ENCODE measurements around the gene ACTN1.

Gene ACTN1

GRCh38 chr14:68908201-68908600 lies 70.9 kb downstream of the ACTN1 start:
- Histone ChIP-seq H3K27me3 (ENCODE audit: control insufficient read depth, insufficient read depth, low read length) (no peaks in the 10 kb centered on the region), H3K4me1 (ENCODE audit: control insufficient read depth, insufficient read depth, low read length) (peaks cover 33% of the 10 kb centered on the region), H3K27ac (ENCODE audit: low read depth, low read length) (peak overlapping the region; percentile 77), H3K4me3 (ENCODE audit: low read length) (no peak overlapping the region), H3K36me3 (ENCODE audit: control insufficient read depth, insufficient read depth, low read length) (peaks cover 30% of the 10 kb centered on the region), H3K9ac (ENCODE audit: low read length) (no peak overlapping the region)

GRCh38 chr14:68906439-68906838 lies 72.7 kb downstream of the ACTN1 start:
- Histone ChIP-seq H3K27me3 (ENCODE audit: control insufficient read depth, insufficient read depth, low read length) (no peaks in the 10 kb centered on the region), H3K4me3 (ENCODE audit: low read length) (no peak overlapping the region), H3K9ac (ENCODE audit: low read length) (no peak overlapping the region), H3K4me1 (ENCODE audit: control insufficient read depth, insufficient read depth, low read length) (peaks cover 32% of the 10 kb centered on the region), H3K27ac (ENCODE audit: low read depth, low read length) (peak overlapping the region; percentile 63), H3K36me3 (ENCODE audit: control insufficient read depth, insufficient read depth, low read length) (peaks cover 38% of the 10 kb centered on the region)

GRCh38 chr14:68905107-68905895 lies 73.8 kb downstream of the ACTN1 start:
- Histone ChIP-seq H3K4me3 (ENCODE audit: low read length) (no peak overlapping the region), H3K27me3 (ENCODE audit: control insufficient read depth, insufficient read depth, low read length) (no peaks in the 10 kb centered on the region), H3K36me3 (ENCODE audit: control insufficient read depth, insufficient read depth, low read length) (peaks cover 38% of the 10 kb centered on the region), H3K9ac (ENCODE audit: low read length) (no peak overlapping the region), H3K27ac (ENCODE audit: low read depth, low read length) (peak overlapping the region; percentile 63), H3K4me1 (ENCODE audit: control insufficient read depth, insufficient read depth, low read length) (peaks cover 28% of the 10 kb centered on the region)

GRCh38 chr14:68902357-68902756 lies 76.7 kb downstream of the ACTN1 start:
- no peaks in the 10 kb centered on the region for H3K27me3 ChIP-seq (ENCODE audit: control insufficient read depth, insufficient read depth, low read length)
- peak overlapping the region; percentile 63 for H3K27ac ChIP-seq (ENCODE audit: low read depth, low read length)
- H3K4me1 ChIP-seq (ENCODE audit: control insufficient read depth, insufficient read depth, low read length): peaks cover 39% of the 10 kb centered on the region
- peaks cover 50% of the 10 kb centered on the region for H3K36me3 ChIP-seq (ENCODE audit: control insufficient read depth, insufficient read depth, low read length)
- no peak overlapping the region for H3K4me3 ChIP-seq (ENCODE audit: low read length)
- H3K9ac ChIP-seq (ENCODE audit: low read length): no peak overlapping the region

- Histone ChIP-seq H3K27me3 (ENCODE audit: control insufficient read depth, insufficient read depth, low read length) (no peaks in the 10 kb centered on the region), H3K4me3 (ENCODE audit: low read length) (no peak overlapping the region), H3K9ac (ENCODE audit: low read length) (peak overlapping the region; percentile 1), H3K4me1 (ENCODE audit: control insufficient read depth, insufficient read depth, low read length) (peaks cover 42% of the 10 kb centered on the region), H3K27ac (ENCODE audit: low read depth, low read length) (peak overlapping the region; percentile 91), H3K36me3 (ENCODE audit: control insufficient read depth, insufficient read depth, low read length) (peaks cover 47% of the 10 kb centered on the region)
These were observed 80.0 kb downstream of the ACTN1 start for GRCh38 chr14:68899033-68899603.

- Histone ChIP-seq H3K27me3 (ENCODE audit: control insufficient read depth, insufficient read depth, low read length) (no peaks in the 10 kb centered on the region), H3K9ac (ENCODE audit: low read length) (no peak overlapping the region), H3K4me1 (ENCODE audit: control insufficient read depth, insufficient read depth, low read length) (peaks cover 45% of the 10 kb centered on the region), H3K4me3 (ENCODE audit: low read length) (no peak overlapping the region), H3K36me3 (ENCODE audit: control insufficient read depth, insufficient read depth, low read length) (peaks cover 44% of the 10 kb centered on the region), H3K27ac (ENCODE audit: low read depth, low read length) (peak overlapping the region; percentile 91)
These were observed 80.7 kb downstream of the ACTN1 start for GRCh38 chr14:68898248-68899032.

GRCh38 chr14:68897559-68898155 lies 81.4 kb downstream of the ACTN1 start:
- H3K27ac ChIP-seq (ENCODE audit: low read depth, low read length): peak overlapping the region; percentile 91
- peaks cover 48% of the 10 kb centered on the region for H3K36me3 ChIP-seq (ENCODE audit: control insufficient read depth, insufficient read depth, low read length)

GRCh38 chr14:68896132-68896531 lies 83.0 kb downstream of the ACTN1 start:
- H3K27ac ChIP-seq (ENCODE audit: low read depth, low read length): peak overlapping the region; percentile 82
- H3K4me3 ChIP-seq (ENCODE audit: low read length): no peak overlapping the region
- H3K27me3 ChIP-seq (ENCODE audit: control insufficient read depth, insufficient read depth, low read length): no peaks in the 10 kb centered on the region
- H3K4me1 ChIP-seq (ENCODE audit: control insufficient read depth, insufficient read depth, low read length): peaks cover 36% of the 10 kb centered on the region
- peaks cover 39% of the 10 kb centered on the region for H3K36me3 ChIP-seq (ENCODE audit: control insufficient read depth, insufficient read depth, low read length)
- H3K9ac ChIP-seq (ENCODE audit: low read length): no peak overlapping the region

More at GRCh38 chr14:68897559-68898155, 81.4 kb downstream of the ACTN1 start:
- Histone ChIP-seq H3K9ac (ENCODE audit: low read length) (no peak overlapping the region), H3K4me1 (ENCODE audit: control insufficient read depth, insufficient read depth, low read length) (peaks cover 45% of the 10 kb centered on the region), H3K4me3 (ENCODE audit: low read length) (no peak overlapping the region), H3K27me3 (ENCODE audit: control insufficient read depth, insufficient read depth, low read length) (no peaks in the 10 kb centered on the region)

- Histone ChIP-seq H3K36me3 (ENCODE audit: control insufficient read depth, insufficient read depth, low read length) (peaks cover 42% of the 10 kb centered on the region), H3K9ac (ENCODE audit: low read length) (no peak overlapping the region), H3K4me3 (ENCODE audit: low read length) (no peak overlapping the region), H3K27me3 (ENCODE audit: control insufficient read depth, insufficient read depth, low read length) (no peaks in the 10 kb centered on the region), H3K4me1 (ENCODE audit: control insufficient read depth, insufficient read depth, low read length) (peaks cover 32% of the 10 kb centered on the region), H3K27ac (ENCODE audit: low read depth, low read length) (peak overlapping the region; percentile 82)
These were observed 84.0 kb downstream of the ACTN1 start for GRCh38 chr14:68894802-68895703.

GRCh38 chr14:68894123-68894522 lies 85.0 kb downstream of the ACTN1 start:
- Histone ChIP-seq H3K36me3 (ENCODE audit: control insufficient read depth, insufficient read depth, low read length) (peaks cover 38% of the 10 kb centered on the region), H3K9ac (ENCODE audit: low read length) (no peak overlapping the region), H3K4me3 (ENCODE audit: low read length) (no peak overlapping the region), H3K27me3 (ENCODE audit: control insufficient read depth, insufficient read depth, low read length) (no peaks in the 10 kb centered on the region), H3K4me1 (ENCODE audit: control insufficient read depth, insufficient read depth, low read length) (peaks cover 29% of the 10 kb centered on the region), H3K27ac (ENCODE audit: low read depth, low read length) (peak overlapping the region; percentile 82)

- Histone ChIP-seq H3K4me1 (ENCODE audit: control insufficient read depth, insufficient read depth, low read length) (peaks cover 26% of the 10 kb centered on the region), H3K27me3 (ENCODE audit: control insufficient read depth, insufficient read depth, low read length) (no peaks in the 10 kb centered on the region), H3K4me3 (ENCODE audit: low read length) (no peak overlapping the region), H3K27ac (ENCODE audit: low read depth, low read length) (peak overlapping the region; percentile 82), H3K9ac (ENCODE audit: low read length) (no peak overlapping the region), H3K36me3 (ENCODE audit: control insufficient read depth, insufficient read depth, low read length) (peaks cover 36% of the 10 kb centered on the region)
These were observed 85.5 kb downstream of the ACTN1 start for GRCh38 chr14:68893566-68893965.
